ENCODE results near the gene STPG1. TPM values are rescaled to one million over a fixed set of nuclear protein-coding genes. Genes with fewer than 3 reads are reported as not detected.
"Not testable (repeated sequence)": the region's sequence is repeated elsewhere in the genome, so short reads cannot be mapped to it uniquely, and the experiment has no call there.

STPG1 gene, protein sequence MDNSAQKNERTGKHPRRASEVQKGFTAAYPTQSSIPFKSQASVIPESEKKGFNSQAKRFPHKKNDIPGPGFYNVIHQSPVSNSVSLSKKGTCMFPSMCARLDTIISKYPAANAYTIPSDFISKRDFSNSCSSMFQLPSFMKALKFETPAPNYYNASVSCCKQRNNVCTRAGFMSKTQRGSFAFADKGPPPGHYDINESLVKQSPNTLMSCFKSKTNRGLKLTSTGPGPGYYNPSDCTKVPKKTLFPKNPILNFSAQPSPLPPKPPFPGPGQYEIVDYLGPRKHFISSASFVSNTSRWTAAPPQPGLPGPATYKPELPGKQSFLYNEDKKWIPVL
- 1 to 10 TPM; 8.0 to 9.9 TPM for total RNA-seq

DNA sequence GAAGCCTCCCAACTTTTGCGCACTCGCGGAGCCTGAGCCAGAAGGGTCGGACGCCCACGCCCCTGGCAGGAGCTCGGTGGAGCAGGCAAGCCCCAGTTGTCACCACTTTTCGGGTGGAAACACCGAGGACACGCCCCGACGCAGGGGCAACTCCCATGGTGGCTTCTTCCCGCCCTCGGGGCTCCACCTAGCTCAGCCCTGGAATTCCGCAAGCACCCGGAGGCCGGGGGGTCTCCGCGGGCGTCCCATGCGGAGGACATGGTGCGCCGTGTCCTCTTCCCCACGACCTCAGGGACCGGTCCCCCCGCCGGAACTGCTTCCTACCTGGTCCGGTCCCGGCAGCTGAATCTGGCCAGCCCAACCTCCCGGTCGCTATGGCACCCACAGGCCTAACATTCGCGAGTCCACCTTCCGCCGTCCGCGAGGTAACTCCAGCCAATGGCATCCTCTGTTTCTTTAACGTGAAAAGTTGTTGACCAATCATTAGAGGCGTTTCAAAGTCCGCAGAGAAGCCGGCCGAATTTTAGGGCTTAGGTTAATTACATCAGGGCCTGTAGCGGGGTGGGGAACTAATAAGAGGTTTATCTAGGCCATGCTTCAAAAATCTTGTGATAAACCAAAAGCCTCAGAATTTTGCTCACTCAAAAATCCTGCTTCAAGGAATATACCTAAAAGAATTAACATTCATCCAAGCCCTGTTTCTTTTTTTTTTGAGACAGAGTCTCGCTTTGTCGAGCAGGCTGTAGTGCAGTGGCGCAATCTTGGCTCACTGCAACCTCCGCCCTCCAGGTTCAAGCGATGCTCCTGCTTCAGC lies at the start of gene STPG1:
STPG1 (minus strand) TSS at position 433 of the 814 bp plus-strand sequence. CDS start 12,394 bp downstream, outside the sequence.
- ChIA-PET CTCF (interaction anchor here (0.6 to 12.8 kb wide), 14 partner anchors 12 to 557 kb away, joined by 3 to 159 read pairs (median 38); partner anchors contain the start of gene RCAN3), POLR2A (interaction anchor here (0.6 to 1.3 kb wide), 6 partner anchors 12 to 225 kb away, joined by 3 to 5 read pairs (median 4); partner anchors contain the start of gene RCAN3)
- Mint-ChIP-seq H3K9me3 (ENCODE audit: insufficient read depth) (no peaks in the 10 kb centered on the region), H3K36me3 (ENCODE audit: low read depth) (peaks cover 10% of the 10 kb centered on the region), H3K27me3 (ENCODE audit: low read depth) (no peaks in the 10 kb centered on the region), H3K27ac (peak within 1 kb of the TSS; percentile 80), H3K4me3 (peak within 1 kb of the TSS; percentile 83), H3K4me1 (ENCODE audit: low read depth) (peaks cover 53% of the 10 kb centered on the region)
- DNase-seq: peak; percentile 89
- ATAC-seq: peak; percentile 50

DNA sequence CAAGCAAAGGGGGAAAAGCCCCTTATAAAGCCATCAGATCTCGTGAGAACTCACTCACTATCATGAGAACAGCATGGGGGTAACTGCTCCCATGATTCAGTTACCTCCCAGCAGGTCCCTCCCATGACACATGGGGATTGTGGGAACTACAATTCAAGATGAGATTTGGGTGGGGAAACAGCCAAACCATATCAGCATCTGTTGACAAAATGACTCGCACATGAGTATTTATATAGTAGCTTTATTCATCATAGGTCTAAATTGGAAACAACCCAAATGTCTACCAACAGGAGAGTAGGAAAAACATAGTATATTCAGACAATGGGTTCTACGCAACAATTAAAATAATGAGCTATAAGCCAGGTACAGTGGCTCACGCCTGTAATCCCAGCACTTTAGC lies 48.5 kb upstream of the STPG1 start:
- ATAC-seq; CTCF ChIA-PET; H3K4me3 Mint-ChIP-seq; H3K27ac Mint-ChIP-seq; H3K9me3 Mint-ChIP-seq (ENCODE audit: insufficient read depth); H3K27me3 Mint-ChIP-seq (ENCODE audit: low read depth); DNase-seq: not testable (repeated sequence)
- Mint-ChIP-seq H3K36me3 (ENCODE audit: low read depth) (peaks cover 72% of the 10 kb centered on the region), H3K4me1 (ENCODE audit: low read depth) (peaks cover 11% of the 10 kb centered on the region)
- POLR2A ChIA-PET: interaction anchor here (1.1 kb wide), 1 partner anchor 40 kb away, joined by 3 read pairs; no protein-coding TSS in a partner anchor

DNA sequence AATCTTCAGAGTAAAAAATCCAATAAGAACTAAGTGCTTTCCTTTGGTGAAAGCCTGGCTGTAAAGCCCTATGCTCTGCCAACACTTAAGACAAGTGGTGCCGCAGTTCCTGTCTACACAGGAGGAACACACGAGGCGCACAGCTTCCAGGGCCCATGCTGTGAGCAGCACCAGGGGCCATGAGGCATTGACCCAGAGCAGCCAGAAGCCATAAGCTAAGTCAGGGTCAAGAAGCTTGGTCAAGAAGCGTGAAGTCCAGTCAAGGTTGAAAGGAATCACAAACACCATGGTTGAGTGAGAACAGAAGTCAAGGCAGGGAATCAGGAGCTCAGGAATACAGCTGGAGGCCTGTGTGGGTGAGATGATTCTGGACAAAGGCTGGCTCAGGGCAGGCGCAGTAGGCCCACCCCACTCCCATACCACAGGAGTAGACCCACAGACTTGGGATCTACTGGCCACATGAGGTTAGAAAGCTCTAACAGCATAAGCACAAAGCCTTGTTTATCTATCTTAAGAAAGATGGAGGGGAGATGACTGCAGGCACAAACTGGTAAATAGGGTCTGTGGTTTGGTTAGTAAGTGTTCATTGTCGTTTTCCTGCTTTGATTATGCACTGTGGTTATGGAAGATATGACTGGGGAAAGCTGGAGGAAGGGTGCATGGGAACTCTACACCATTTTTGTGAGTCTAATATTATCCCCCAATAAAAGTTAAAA lies 46.1 kb upstream of the STPG1 start:
- Mint-ChIP-seq H3K27ac (no peak overlapping the region), H3K36me3 (ENCODE audit: low read depth) (peaks cover 69% of the 10 kb centered on the region), H3K4me1 (ENCODE audit: low read depth) (peaks cover 4% of the 10 kb centered on the region), H3K4me3 (no peak overlapping the region), H3K27me3 (ENCODE audit: low read depth) (no peaks in the 10 kb centered on the region), H3K9me3 (ENCODE audit: insufficient read depth) (peaks cover 7% of the 10 kb centered on the region)
- DNase-seq: no peak
- POLR2A ChIA-PET: interaction anchor here (1.0 kb wide), 1 partner anchor 27 kb away, joined by 3 read pairs; no protein-coding TSS in a partner anchor
- CTCF ChIA-PET: interaction anchor here (1.1 to 1.6 kb wide), 3 partner anchors 15 to 127 kb away, joined by 3 to 6 read pairs (median 3); no protein-coding TSS in a partner anchor
- no peak for ATAC-seq

DNA sequence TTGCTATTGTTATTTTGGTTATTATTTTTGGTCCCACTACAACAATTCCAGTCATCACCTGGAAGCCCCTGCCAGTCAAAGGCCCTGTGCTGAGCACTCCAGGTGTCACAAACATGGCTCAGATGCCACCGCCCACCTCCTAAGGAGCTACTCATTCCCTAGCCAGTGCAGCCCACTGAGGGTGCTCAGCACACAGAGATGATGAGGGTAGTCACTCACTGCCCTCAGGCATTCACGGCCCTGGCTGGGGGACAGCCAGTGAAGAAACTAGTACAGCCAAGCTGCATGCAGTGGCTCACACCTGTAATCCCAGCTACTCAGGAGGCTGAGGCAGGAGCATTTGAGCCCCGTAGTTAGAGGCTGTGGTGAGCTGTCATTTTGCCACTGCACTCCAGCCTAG lies 44.3 kb upstream of the STPG1 start:
- H3K27me3 Mint-ChIP-seq (ENCODE audit: low read depth): no peaks in the 10 kb centered on the region
- no peak overlapping the region for H3K4me3 Mint-ChIP-seq
- POLR2A ChIA-PET: interaction anchor here (0.8 kb wide), 1 partner anchor 8 kb away, joined by 3 read pairs; no protein-coding TSS in a partner anchor
- CTCF ChIA-PET: interaction anchor here (0.7 to 1.4 kb wide), 3 partner anchors 42 to 129 kb away, joined by 3 to 4 read pairs (median 3); partner anchors contain the start of gene NIPAL3
- no peaks in the 10 kb centered on the region for H3K4me1 Mint-ChIP-seq (ENCODE audit: low read depth)
- no peak for ATAC-seq
- peaks cover 7% of the 10 kb centered on the region for H3K9me3 Mint-ChIP-seq (ENCODE audit: insufficient read depth)
- peaks cover 73% of the 10 kb centered on the region for H3K36me3 Mint-ChIP-seq (ENCODE audit: low read depth)
- no peak for DNase-seq
- H3K27ac Mint-ChIP-seq: no peak overlapping the region

DNA sequence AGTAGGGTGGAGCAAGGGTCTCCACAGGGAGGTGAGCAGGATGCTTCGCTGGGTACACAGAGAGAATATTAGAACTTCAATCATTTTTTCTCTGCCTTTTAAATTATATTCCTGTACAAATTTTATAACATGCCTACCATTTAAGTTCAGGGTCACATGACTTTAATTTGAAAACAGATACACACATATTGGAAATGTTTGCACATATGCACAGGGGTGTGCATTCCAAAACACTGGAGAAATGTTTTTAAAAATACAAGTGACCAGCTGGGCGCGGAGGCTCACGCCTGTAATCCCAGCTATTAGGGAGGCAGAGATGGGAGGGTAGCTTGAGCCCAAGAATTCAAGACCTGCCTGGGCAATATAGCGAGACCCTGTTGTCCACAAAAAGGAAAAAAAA lies 41.7 kb upstream of the STPG1 start:
- CTCF ChIA-PET: no interaction called here
- Mint-ChIP-seq H3K36me3 (ENCODE audit: low read depth) (peaks cover 73% of the 10 kb centered on the region), H3K9me3 (ENCODE audit: insufficient read depth) (no peaks in the 10 kb centered on the region), H3K4me3 (no peak overlapping the region), H3K27ac (no peak overlapping the region), H3K4me1 (ENCODE audit: low read depth) (no peaks in the 10 kb centered on the region), H3K27me3 (ENCODE audit: low read depth) (no peaks in the 10 kb centered on the region)
- DNase-seq: no peak
- ATAC-seq: no peak
- POLR2A ChIA-PET: no interaction called here

DNA sequence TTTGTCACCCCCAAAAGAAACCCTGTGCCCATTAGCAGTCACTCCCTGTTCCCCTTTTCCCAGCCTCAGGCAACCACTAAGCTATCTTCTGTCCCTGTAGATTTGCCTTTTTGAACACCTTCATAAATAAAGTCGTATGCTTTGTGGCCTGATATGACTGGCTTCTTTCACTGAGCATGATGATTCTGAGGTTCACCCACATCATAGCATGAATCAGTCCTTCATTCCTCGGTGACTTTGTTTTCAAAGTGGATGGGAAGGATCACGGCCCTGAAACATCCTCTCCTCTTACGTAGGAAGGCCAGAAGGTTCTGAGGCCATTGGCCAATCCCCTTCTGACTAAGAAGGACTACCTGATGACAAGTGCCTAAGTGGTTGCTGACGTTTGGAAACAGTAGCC lies 41.1 kb upstream of the STPG1 start:
- ATAC-seq (no peak), DNase-seq (no peak)
- CTCF ChIA-PET: interaction anchor here (1.9 kb wide), 1 partner anchor 132 kb away, joined by 5 read pairs; no protein-coding TSS in a partner anchor
- Mint-ChIP-seq H3K4me1 (ENCODE audit: low read depth) (no peaks in the 10 kb centered on the region), H3K36me3 (ENCODE audit: low read depth) (peaks cover 73% of the 10 kb centered on the region), H3K27me3 (ENCODE audit: low read depth) (no peaks in the 10 kb centered on the region), H3K27ac (peak overlapping the region; percentile 17), H3K4me3 (no peak overlapping the region), H3K9me3 (ENCODE audit: insufficient read depth) (no peaks in the 10 kb centered on the region)
- POLR2A ChIA-PET: interaction anchor here (1.1 kb wide), 1 partner anchor 9 kb away, joined by 3 read pairs; no protein-coding TSS in a partner anchor

DNA sequence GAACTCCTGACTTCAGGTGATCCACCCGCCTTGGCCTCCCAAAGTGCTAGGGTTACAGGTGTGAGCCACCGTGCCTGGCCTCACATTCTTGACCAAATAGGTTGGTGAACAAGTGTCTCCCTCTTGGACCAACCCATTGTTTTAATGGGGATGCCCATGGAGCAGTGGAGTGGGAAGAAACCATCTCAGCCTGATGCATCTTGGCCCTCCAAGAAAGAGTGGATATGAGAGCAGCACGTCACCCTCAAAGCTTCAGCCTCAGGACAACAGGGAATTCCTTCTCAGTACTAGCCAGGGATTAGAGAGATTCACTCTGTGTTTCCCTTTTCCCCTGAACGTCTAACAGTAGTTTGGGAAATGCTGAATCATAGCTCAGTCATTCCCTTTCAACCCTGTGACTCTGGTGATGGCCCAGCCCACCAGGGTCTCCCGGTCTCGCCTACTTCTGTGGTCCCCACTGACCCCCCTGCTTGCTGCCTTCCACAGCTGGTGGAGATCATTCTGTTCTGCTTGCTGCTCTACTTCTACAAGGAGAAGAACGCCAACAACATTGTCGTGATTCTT lies 39.4 kb upstream of the STPG1 start:
- Mint-ChIP-seq H3K9me3 (ENCODE audit: insufficient read depth) (no peaks in the 10 kb centered on the region), H3K27ac (no peak overlapping the region), H3K4me1 (ENCODE audit: low read depth) (no peaks in the 10 kb centered on the region), H3K27me3 (ENCODE audit: low read depth) (no peaks in the 10 kb centered on the region), H3K36me3 (ENCODE audit: low read depth) (peaks cover 69% of the 10 kb centered on the region), H3K4me3 (no peak overlapping the region)
- ATAC-seq (no peak), DNase-seq (no peak)
- ChIA-PET CTCF (interaction anchor here (0.7 to 1.9 kb wide), 2 partner anchors 36 to 134 kb away, joined by 3 to 5 read pairs; no protein-coding TSS in a partner anchor), POLR2A (no interaction called here)

DNA sequence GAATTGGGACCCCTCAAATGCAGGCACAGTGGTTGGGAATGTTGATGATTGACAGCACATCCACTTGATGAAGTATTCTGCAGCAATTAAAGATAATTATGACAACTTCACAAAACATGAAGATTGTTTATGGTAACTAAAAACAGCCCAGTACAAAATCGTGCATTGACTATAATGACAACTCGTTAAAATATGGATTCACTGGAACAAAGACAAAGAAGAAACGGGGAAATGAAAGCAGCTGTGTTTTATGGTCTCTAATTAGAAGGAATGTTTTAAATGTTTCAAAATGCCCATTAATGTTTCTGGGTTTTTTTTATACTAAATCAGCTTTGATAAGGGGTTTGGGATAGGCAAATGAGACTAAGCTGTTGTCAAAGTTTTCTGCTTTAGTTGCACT lies 38.2 kb upstream of the STPG1 start:
- H3K36me3 Mint-ChIP-seq (ENCODE audit: low read depth): peaks cover 71% of the 10 kb centered on the region
- no peaks in the 10 kb centered on the region for H3K4me1 Mint-ChIP-seq (ENCODE audit: low read depth)
- no peak for DNase-seq
- ChIA-PET CTCF (no interaction called here), POLR2A (no interaction called here)
- no peak overlapping the region for H3K4me3 Mint-ChIP-seq
- H3K27ac Mint-ChIP-seq: no peak overlapping the region
- H3K27me3 Mint-ChIP-seq (ENCODE audit: low read depth): no peaks in the 10 kb centered on the region
- no peak for ATAC-seq
- H3K9me3 Mint-ChIP-seq (ENCODE audit: insufficient read depth): no peaks in the 10 kb centered on the region

DNA sequence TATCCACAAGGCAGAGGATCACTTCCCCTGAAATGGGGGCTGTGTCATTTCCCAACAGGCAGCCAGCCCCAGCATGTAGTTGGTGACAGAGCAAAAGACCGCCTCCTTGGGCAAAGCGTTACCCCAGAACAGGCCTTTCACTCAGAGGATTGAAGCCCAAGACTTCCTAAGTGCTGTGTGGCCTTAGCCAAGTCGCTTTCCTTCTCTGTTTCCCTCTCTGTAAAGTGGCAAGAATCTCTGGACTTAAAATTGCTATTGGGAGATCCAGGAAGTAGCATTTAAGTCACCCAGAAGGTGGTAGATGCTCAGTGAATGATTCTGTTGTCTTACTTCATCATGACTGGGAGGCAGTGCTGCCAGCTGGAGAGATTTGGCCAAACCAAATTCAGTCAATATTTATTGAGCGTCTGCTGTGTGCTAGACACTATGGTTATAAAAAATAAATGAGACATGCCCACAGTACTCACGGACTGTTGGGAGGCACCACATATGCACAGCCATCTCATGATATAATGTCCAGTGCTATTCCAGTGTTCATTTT lies 37.3 kb upstream of the STPG1 start:
- Mint-ChIP-seq H3K27me3 (ENCODE audit: low read depth) (no peaks in the 10 kb centered on the region), H3K9me3 (ENCODE audit: insufficient read depth) (no peaks in the 10 kb centered on the region), H3K27ac (no peak overlapping the region), H3K36me3 (ENCODE audit: low read depth) (peaks cover 74% of the 10 kb centered on the region), H3K4me3 (no peak overlapping the region), H3K4me1 (ENCODE audit: low read depth) (no peaks in the 10 kb centered on the region)
- ChIA-PET POLR2A (no interaction called here), CTCF (no interaction called here)
- no peak for DNase-seq
- ATAC-seq: no peak

DNA sequence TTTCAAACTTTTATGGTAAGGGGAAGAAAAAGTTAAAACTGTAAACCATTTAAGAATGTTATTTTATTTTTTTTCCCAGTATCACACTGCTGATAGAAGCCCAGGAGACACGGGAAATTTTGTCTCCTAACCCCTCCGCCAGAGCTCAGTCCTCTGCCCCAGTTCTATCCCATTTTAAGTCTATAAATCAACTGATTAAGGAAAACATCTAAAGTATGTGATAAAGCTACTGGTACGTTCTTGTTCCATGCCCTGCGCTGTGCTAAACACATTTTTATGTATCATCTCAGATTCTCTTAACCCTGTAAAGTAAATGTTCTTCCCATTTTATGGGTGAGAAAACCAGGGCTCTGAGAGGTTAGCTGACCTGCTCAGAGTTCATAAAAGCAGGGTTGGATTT lies 36.7 kb upstream of the STPG1 start:
- H3K4me3 Mint-ChIP-seq: no peak overlapping the region
- H3K27ac Mint-ChIP-seq: no peak overlapping the region
- peaks cover 76% of the 10 kb centered on the region for H3K36me3 Mint-ChIP-seq (ENCODE audit: low read depth)
- H3K27me3 Mint-ChIP-seq (ENCODE audit: low read depth): no peaks in the 10 kb centered on the region
- no peaks in the 10 kb centered on the region for H3K4me1 Mint-ChIP-seq (ENCODE audit: low read depth)
- no peak for DNase-seq
- ChIA-PET POLR2A (no interaction called here), CTCF (no interaction called here)
- ATAC-seq: no peak
- no peaks in the 10 kb centered on the region for H3K9me3 Mint-ChIP-seq (ENCODE audit: insufficient read depth)

DNA sequence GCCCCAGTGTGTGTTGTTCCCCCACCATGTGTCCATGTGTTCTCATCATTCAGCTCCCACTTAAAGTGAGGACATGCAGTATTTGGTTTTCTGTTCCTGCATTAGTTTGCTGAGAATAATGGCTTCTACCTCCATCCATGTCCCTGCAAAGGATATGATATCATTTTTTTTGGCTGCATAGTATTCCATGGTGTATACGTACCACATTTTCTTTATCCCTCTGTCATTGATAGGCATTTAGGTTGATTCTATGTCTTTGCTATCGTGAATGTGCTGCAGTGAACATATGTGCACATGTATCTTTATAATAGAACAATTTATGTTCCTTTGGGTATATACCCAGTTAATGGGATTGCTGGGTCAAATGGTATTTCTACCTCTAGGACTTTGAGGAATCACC lies 32.9 kb upstream of the STPG1 start:
- H3K27ac Mint-ChIP-seq; H3K4me3 Mint-ChIP-seq; H3K4me1 Mint-ChIP-seq (ENCODE audit: low read depth); DNase-seq; ATAC-seq; H3K27me3 Mint-ChIP-seq (ENCODE audit: low read depth); POLR2A ChIA-PET; H3K9me3 Mint-ChIP-seq (ENCODE audit: insufficient read depth): not testable (repeated sequence)
- peaks cover 54% of the 10 kb centered on the region for H3K36me3 Mint-ChIP-seq (ENCODE audit: low read depth)
- CTCF ChIA-PET: interaction anchor here (1.2 kb wide), 1 partner anchor 16 kb away, joined by 3 read pairs; no protein-coding TSS in a partner anchor
